ENCODE data around the gene NACC2.

GRCh38 chr9:135976531-135976930, 118.6 kb downstream of the NACC2 start:
- TF ChIP-seq CTCF (IDR thresholded peaks at IDR 0.05) (no peak), EP300 (IDR thresholded peaks at IDR 0.05) (no peak), POLR2A (IDR thresholded peaks at IDR 0.05) (no peak)
